Stimulated activated CD4-positive, alpha-beta T cell treated with anti-CD3 and anti-CD28 coated beads, Interleukin-15, amount 100 ng/mL, for 1 hour (primary cell): ENCODE data around the gene KIAA0753.

ENCODE experiments used
- DNase-seq, 2 donors: peaks; one replicate each; pipeline ENCODE4 v3.0.0-alpha.2; 2020; ENCODE audit warnings: low read depth in 1 of 2, low spot score in 1 of 2

KIAA0753 gene

DNA sequence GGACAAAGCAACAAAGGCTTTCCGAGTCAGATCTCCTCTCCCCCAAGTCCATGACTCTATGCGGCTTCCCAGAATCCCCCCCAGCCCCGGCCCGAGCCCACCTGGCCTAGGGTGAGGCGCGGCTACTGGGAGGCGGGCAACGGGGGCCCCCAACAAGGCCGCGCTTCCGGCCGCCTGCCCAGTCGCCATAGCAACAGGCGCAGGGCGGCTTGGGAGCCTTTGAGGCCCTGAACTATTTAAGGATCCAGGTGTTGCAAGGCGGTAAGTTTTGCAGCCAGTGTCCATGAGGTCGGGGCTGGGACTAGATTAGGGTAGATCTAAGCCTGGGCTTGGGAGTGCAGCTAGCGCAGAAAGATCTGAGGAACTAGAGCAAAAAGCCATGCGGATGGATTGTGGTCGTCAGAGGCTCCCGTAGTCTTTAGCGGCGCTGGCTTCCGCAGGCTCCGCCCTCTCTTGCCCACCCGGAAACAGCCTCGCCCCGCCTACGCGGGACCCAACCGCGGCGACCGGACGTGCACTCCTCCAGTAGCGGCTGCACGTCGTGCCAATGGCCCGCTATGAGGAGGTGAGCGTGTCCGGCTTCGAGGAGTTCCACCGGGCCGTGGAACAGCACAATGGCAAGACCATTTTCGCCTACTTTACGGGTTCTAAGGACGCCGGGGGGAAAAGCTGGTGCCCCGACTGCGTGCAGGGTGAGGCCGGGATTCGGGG lies at the start of gene KIAA0753, which contains the start of gene TXNDC17:
TSS of gene KIAA0753 (minus strand) at position 176 of the 711 bp plus-strand sequence. CDS start 5,608 bp downstream, outside the sequence.
TSS of gene TXNDC17 (plus strand) at position 525 of the 711 bp plus-strand sequence. CDS start at position 548, 23 bp downstream.
- DNase-seq = peak; percentile 78 to 84

DNA sequence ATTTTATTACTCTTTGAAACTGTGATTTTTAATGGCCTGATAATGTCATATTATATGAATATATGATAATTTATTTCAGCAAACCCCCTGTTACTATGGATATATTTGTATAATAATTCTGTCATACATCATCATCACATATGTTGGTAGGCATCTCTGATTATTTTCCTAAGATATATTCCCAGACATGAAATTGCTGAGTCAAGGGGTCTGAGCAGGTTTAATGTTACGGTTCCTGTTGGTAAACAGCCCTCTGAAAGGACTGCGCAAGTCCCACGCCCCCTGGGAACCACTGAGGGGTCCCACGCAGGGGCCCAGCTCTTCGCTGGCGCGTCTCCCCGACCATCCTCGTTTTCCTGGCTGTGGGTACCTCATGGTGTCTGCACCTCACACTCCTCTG lies 48.4 kb upstream of the KIAA0753 start:
- no peak for DNase-seq

DNA sequence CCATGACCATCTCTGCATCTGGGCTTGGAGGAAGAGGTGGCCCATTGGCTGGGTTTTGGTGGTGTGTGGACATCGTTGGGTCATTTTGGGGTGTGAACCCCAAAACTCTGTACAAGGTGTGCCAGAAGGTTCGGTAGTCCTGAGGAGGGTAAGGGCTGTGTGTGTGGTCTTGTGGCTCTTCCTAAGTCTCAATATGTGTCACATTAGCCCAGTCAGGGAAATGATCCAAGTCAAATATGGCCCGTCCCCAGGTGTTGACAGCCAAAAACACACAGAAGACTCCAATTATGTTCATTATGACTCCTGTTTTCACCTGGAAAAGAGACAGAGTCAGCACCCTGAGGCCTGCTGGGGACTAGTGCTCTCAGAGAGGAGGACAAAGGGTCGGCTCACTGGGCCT lies 45.5 kb upstream of the KIAA0753 start:
- no peak for DNase-seq

DNA sequence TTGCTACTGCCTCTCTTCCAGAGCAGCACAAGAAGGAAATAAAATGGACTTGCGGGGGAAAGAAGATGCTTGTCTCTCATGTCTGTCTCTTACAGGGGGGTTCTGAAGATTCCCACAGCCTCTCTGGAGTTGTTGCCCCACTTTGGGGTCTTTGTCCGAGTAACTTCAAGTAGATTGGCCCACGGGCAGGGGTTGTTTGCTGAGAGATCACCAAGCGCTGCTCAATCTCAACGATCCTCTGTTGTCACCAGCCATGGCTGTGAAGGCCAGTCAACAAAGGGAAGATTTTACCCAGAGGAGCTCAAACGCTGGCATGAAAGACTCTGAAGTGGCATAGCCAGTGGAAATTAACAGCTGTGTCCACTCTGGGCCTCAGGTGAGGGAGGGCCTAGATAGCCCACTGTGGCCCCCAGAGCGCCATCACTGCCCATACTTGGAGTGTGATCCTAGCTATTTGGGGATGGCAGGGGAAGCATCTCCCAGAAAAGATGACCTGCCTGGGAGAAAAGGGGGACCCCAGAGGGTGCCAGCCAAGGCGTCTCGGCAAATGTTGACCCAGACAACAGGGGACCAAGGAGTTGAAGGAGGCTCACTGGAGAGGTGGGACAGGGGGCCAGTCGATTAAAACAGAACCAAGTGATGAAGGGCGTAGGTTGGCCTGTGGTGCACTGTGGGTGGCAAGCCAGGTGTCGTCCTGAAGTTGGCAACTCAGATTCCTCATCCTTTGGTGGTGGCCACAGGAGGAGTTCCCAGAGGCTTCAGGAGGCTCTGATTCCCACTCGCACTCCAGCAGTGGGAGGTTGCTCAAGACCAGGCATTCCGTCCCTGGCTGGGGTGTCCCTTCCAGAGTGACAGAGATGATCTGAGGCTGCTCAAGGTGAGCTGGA lies 44.6 kb upstream of the KIAA0753 start:
- DNase-seq = no peak

DNA sequence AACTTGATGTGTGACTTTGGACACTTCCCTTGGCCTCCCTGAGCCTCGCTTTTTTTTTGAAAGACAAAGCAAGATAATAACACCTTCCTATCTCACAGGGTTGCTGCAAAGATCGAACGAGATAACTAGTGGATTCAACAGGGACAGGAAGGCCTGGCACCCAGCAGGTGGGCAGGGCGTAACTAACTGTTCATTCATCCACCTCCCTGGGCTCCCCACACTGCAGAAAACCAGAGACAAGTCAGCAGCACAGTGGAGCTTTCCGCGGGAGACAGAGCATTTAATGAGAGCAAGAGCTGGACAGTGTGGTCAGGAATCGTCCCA lies 43.9 kb upstream of the KIAA0753 start:
- no peak for DNase-seq

DNA sequence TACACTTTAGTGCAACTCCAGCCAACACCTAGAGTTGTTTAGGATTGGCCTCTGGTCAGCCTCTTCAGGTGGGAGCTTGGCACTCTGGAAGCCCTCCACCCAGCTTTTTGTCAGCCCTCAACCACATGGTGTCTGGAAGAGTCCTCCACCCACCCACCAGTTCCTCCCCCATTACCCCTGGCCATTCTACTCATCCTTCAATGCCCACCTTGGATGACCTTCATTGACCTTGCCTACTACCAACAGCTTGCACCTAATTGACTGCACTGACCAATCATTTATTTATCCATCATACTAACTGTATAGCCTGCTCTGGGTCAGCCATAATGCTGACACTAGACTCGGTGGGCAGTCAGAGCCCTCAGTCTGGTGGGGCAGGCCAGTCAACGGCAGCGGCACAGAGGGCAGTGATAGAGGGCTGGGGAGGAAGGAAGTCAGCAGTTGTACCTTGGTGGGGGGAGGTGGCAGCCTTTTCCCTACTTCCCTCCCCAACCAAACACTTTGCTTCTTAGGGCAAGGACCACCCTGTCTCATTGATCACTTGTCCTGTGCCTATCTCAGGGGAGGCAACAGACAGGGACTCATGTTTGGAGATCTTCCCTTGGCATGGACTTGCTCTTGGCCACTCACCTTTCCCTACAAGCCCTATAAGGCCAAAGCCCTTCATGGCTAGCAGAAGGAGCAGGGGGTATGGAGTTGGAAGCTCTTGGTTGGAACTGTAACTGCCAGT lies 43.4 kb upstream of the KIAA0753 start:
- DNase-seq = no peak

DNA sequence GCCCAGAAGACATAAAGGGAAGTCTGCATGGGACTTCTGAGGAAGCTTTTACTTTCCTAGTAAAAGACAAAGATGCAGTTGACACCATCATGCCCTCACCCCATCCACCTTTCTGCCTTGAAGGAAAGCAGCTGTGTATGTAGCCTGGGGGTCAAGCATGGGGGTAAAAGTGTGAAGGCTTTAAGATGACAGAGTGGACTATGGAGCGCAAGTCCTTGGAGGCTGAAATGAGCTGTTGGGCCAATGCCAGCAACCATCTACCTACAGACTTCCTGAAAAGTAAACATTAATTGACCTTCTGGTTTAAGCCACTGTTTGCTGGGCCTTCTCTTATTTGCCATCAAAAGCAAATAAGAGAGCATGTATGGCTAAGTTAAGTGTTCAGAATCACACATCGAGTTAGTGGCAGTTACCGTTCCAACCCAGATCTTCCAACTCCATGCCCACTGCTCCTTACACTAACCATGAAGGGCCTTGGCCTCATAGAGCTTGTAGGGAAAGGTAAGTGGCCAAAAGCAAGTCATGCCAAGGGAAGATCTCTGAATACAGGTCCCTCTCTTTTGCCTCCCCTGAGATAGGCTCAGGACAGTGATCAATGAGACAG lies 42.7 kb upstream of the KIAA0753 start:
- no peak for DNase-seq

DNA sequence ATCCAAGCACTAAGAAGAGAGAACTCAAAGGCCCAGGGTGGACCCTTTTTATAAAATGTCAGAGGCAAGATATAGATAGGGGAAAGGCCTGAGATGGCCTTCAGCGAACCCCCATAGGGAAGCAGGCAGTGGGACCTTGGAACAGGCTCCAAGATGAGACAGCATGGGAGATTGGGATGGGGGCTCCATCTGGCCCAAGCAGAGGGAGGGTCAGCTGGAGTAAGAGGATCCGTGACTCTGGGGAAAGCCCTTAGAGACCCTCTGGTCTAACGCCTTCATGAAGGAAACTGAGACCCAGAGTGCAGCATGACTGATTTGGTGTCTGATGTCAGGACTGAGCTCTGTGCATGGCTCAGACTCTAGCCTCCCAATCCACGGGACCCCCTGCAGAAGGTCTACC lies 41.8 kb upstream of the KIAA0753 start:
- no peak for DNase-seq

DNA sequence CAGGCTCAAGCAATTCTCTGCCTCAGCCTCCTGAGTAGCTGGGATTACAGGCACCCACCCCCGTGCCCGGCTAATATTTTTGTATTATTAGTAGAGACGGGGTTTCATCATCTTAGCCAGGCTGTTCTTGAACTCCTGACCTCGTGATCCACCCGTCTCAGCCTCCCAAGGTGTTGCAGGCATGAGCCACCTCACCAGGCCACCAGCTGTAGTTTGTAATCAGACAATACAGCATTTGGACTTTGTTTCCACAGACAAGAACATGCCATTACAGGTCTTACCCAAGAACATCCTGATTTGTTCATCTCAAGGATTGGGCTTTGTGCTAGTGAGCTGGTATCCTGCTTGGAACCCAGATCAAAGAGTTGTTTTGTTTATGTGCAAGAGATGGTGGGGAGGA lies 41.2 kb upstream of the KIAA0753 start:
- DNase-seq = no peak

DNA sequence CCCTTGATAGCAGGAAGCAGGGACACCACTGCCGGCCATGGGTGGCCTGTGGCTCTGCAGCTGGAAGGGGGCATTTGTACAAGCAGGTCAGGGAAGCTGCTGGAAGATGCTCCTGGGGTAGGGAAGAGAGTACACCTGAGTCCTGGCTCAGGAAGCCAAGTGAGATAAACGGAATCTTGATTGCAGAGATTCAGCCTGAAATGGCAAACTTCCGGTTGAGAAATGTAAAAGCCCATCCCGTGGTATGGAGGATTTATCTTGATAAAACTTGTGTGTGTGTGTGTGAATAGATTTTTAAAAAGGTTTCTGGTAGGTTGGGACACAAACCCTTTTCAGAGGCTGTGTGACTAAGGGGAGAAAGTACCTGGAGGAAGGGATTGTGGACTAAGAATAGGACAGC lies 40.7 kb upstream of the KIAA0753 start:
- no peak for DNase-seq

DNA sequence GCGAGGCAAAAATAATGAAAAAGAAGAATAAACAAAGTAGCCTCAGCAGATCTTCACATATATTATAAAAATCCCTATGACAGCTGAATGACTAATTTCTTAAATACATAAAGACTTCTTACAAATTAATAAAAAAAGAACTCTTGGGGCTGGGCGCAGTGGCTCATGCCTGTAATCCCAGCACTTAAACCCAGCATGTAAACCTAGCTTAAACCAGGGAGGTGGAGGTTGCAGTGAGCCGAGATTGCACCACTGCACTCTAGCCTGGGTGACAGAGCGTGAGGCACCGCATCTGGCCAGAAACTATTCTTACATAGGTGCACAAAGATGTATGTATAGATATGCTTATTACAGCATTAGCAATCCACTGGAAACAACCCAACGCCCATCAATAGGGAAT lies 38.7 kb upstream of the KIAA0753 start:
- no peak for DNase-seq

DNA sequence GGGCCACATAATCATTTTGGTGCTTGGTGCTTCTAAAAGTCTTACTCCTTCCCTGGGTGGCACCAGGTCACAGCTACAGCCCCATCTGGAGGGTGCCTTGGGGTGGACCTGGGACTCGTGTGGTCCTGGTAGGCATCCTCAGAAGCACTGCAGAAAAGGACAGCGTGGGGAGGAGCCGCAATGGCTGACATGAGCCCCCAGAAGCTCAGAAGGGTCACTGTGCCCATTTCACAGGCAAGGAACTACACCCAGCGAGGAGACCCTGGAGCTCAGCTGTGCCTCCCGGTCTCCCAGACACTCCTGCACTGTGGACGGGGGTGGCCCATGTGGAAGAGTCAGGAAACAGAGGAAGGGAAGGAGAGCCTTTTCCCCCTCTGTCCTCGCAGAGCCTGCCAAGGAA lies 37.4 kb upstream of the KIAA0753 start:
- DNase-seq = no peak

DNA sequence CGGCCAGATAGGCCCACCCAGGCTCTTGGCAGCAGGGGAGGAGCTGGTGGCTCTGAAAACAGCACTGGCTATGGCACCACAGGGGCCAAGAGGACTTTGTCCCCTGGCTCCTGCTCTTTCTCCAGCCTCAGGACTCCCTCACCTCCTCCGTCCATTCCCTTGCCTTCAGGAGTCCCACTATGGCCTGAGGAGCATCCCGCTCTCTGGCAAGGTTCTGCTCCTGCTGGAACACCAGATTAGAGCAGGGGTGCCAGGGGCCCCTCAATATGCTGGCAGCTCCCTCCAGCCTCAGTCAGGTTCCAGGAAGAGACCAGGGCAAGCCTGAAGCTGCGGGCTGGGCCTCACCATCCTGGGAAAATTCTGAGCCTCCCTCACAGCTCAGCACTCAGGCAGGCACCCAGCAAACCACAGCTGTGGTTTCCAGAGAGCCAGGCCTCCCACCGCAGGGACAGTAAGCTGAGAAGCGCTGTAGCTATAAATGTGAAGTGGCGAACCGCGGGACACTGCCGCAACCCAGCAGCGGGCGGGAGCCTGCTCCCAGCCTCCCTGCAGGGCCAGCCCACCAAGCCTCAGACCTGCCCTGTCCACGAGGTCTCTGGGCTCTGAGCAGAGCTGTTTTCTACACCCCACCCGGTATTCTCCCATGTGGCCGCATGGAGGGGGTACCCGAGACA lies 36.8 kb upstream of the KIAA0753 start:
- no peak for DNase-seq

DNA sequence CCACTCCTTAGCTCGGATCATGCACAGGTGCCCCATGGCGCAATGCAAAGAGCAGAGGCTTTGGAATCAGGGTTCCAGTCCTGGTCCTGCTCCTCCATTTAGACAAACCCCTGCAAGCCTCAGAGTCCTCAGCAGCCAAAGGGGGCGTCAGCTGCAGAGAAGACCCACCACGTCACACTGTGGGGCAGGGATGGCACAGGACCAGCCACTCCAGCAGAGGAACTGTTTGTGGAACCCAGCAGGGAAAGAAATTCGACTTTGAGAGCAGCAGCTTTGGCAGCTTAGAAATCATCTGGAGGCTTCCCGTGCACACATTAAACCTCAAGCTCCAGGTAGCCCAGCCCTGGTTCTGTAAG lies 36.3 kb upstream of the KIAA0753 start:
- DNase-seq = no peak

DNA sequence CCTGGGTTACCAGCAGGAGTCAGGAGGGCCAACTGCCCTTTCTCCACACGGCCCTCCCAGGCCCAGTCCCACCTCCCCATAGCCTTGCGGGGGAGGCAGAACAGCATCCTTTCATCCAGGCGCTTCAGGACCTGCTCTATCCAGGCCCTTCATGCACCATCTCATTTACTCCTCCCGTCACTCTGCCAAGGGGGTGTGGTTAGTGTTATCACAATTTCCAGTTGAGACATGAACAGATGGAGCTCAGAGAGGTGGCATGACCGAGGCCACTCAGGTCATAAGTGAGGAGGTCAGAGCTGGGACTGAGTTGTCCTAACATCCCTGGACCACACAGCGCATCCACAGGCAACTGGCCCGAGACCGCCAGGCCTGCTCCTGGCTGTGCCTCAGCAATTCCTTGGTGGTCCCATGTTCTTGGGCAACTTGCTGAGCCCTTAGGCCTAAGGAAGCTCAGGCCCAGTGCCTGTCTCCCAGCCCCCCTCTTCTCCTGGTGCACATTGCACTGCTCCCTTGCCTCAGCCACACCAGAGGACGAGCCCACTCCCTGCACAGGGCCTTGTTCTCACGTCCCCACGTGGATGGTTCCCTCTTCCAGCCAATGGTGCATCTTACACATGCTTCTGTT lies 34.8 kb upstream of the KIAA0753 start:
- no peak for DNase-seq

DNA sequence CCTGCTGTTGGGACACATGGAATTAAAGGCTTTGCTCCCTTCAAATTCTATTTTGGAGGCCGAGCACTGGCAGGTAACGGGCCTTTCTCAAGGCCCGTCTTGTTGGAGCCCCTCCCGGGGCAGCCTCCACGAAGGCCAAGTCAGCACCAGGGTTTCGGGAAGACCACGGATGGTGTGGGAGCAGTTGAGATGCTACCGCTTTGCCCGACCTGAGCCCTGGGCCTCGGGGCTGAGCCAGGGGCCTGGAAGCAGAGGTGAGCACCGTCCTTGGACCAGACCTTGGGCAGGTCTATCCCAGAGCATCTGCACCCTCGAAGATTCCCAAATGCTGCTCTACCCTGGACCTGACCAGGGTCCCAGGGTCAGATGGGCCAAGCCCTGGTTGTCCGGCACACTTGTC lies 34.1 kb upstream of the KIAA0753 start:
- DNase-seq = no peak

DNA sequence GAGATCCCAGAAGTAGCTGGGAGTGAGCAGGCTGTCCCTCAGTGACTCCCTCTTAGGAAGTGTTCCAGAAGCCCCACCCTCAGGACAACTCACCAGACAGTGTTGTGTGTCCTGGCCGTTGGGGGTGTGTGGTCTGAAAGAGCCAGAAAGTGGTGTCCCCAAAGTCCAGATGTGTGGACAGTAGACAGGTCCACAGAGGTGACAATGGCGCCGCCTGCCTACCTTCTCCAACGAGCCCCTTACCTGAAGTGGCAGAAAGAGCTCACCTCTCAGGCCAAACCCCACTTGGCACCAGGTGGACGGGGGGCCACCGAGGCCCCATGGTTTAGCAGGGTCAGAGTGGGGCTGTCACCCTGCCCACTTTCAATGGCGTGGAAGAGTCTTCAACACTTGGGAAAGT lies 30.9 kb upstream of the KIAA0753 start:
- no peak for DNase-seq

DNA sequence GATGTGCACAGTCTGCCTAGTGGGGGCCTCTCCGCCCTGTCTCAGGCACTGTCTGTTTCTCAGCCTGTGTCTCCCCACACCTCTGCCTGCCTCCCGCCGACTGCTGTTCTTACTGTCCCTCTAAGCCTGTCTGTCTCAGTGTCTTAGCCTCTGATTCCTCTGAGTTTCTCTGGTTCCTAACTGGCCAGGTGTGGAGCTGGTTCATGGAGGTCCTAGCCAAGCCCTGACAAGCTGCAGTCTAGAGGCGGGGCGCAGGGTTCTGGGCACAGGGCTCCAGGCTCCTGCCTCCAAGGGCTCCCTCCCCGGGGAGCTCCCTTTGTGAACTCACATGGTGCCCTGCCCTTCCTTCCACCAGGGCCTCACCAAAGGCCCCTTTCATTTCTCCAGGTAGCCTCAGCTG lies 30.5 kb upstream of the KIAA0753 start:
- DNase-seq = no peak

DNA sequence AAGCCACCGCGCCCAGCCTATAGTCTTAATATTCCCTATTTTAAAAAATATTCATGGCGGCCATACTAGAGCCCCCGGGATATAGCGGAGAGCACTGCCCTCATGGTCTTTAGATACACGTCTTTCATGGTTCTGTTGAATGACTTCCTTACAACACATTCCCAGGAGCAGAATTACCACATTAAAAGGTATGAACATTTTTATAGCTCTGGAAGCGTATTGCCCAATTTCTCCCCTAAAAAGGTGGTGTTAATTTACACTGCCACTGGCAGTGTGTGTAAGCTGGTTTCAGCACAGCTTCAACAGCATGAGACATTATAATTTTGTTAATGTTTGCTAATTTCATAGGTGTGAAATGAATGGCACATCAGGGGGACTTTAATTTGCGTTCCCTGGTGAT lies 30.1 kb upstream of the KIAA0753 start:
- no peak for DNase-seq

DNA sequence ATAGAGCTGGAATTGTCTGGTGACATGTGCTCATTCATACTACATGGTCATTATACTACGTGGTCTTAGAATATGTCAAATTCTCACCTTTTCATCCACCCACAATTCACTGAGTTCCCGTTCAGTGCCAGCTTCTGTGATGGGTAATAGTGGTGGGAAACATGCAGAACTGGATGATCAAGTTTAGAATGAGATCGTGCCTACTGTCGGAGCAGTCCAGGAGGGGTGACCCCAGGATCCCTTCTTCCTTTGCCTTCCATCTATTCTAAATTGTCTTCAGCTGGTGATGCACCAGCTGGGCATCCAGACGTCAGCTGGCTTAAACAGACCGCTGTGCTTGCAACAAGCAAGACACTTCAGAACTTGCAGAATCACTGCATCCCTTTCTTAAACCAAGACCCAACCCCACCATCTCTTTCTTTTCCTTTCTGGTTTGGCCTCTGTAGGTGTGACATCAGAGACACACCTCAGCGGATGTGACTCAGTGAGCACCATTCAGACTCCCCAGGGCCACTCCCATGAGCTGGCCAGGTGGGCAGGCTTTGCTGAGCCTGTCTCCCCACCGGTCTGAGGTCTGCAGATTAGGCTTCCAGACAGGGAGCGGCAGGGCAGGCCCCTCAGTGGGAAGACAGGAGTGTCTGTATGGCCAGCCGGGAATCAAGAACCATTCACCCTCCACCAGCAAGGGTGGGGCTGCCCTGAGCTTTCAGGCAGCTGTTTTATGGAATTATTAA lies 29.1 kb upstream of the KIAA0753 start:
- DNase-seq = no peak
